Activated CD8-positive, alpha-beta memory T cell treated with anti-CD3 and anti-CD28 coated beads for 36 hours (primary cell): ENCODE measurements around the gene SPATA1. TPM values are rescaled to one million over a fixed set of nuclear protein-coding genes. Genes with fewer than 3 reads are reported as not detected.
"Not testable (repeated sequence)": the region's sequence is repeated elsewhere in the genome, so short reads cannot be mapped to it uniquely, and the experiment has no call there.

Experiments
- CTCF ChIA-PET: fragments of 350-600 bp; sonication (Branson Sonifier 250); formaldehyde crosslinking; loops from one replicate; lab custom pipeline; 2021; ENCODE audit warnings: antibody characterized with exemption; lab: Charles Lee
- POLR2A ChIA-PET: fragments of 350-600 bp; sonication (Branson Sonifier 250); formaldehyde crosslinking; loops from one replicate; lab custom pipeline; 2021; ENCODE audit warnings: antibody characterized with exemption; lab: Charles Lee
- total RNA-seq, 2 experiments: library from RNA; stranded (reverse); gene quantifications; one replicate each; pipeline ENCODE4 v1.2.3, GENCODE V29; 2021

Gene SPATA1
- total RNA-seq, 2 experiments from 2014 or later, result 0.71 to 0.95 TPM

GRCh38 chr1:84573967-84574842 is 68.0 kb downstream of the SPATA1 start, which contains the start of gene CTBS:
Gene CTBS (minus strand): TSS chr1:84574440. CDS start chr1:84574415, 25 bp downstream.
- ChIA-PET POLR2A (interaction anchor here (0.6 to 2.9 kb wide), 11 partner anchors 13 to 430 kb away, joined by 3 to 39 read pairs (median 4); partner anchors contain the start of genes GNG5, PRKACB, RPF1 and SPATA1), CTCF (interaction anchor here (1.2 to 2.4 kb wide), 4 partner anchors 46 to 151 kb away, joined by 4 to 11 read pairs (median 5); partner anchors contain the start of genes GNG5 and SPATA1)

GRCh38 chr1:84574936-84575335 is 68.8 kb downstream of the SPATA1 start:
- CTCF ChIA-PET, result interaction anchor here (2.0 kb wide), 1 partner anchor 69 kb away, joined by 6 read pairs; the partner anchor contains the start of genes GNG5 and SPATA1
- POLR2A ChIA-PET, result interaction anchor here (1.5 to 2.9 kb wide), 2 partner anchors 45 to 63 kb away, joined by 3 to 25 read pairs; no protein-coding TSS in a partner anchor

DNA sequence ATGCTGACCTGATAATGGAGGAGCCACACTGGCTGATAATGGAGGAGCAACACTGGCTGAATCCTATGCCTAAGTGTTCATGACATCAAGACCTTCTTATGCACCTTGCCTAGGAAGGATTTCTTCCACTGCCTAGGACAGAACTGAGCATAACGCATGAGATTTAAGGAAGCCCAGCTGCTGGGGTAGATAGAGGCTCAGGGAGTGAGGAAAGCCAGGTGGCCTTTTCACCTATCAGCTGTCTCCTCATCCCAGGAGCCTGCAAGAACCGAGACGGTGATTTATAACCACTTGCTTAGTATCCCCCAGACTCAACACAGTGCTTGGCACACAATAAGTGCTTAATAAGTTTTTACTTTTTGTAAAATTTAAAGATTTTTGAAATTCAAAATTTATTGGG is 75.5 kb downstream of the SPATA1 start:
- ChIA-PET CTCF (no interaction called here), POLR2A (no interaction called here)

DNA sequence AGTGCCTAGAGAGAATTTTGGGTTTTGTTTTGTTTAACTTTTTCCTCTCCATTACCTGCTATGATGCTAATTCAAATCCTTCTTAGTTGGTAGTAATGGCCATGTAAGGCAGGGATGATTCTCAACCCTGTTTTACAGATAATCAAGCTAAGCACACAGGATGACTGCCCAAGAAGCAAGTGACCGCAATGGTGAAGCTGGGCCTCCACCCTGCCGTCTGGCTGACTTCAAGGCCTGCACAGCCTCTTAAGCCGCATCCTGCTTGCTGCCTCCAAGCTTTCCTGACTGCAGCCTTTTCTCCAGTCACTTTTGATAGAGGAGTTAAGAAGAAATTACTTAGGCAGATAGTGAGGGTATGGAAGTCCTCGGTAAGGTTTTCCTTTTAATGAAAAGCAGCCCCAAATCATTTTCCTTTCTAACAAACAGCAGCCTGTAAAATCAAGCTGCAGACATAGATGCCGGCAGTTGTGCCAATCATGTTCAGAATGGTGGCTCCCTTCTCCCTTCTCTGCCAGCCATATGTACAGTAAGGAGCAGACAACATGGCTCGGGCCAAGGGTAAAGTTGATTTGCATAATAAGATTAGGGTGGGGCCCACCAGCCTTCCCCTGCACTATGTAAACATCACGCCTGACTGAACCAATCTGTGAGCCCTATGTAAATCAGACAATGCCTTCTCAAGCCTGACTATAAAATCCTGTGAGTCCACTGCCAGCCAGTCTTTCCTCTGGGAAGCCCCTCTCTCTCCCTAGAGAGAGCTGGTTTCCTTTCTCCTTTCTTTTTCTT is 76.8 kb downstream of the SPATA1 start:
- POLR2A ChIA-PET, result no interaction called here
- CTCF ChIA-PET, result no interaction called here

GRCh38 chr1:84583648-84584047 is 77.5 kb downstream of the SPATA1 start:
- ChIA-PET POLR2A (no interaction called here), CTCF (no interaction called here)

DNA sequence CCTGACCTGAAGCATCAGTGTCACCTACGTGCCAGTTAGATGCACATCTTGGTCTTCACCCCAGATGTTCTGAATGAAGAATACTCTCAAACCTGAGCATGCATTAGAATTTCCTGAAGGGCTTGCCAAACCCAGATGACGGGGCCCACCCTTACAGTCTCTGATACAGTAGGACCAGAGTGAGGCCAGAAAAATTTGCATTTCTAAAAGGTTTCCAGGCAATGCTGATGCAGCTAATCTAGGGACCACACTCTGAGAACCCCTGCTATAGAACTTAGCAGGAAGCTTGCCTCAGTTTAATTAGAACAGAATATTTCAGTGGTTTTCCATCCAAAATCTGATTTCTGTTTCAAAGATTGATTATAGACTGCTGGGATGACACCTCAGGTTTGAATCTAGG is 77.9 kb downstream of the SPATA1 start:
- POLR2A ChIA-PET, result no interaction called here
- CTCF ChIA-PET, result no interaction called here

DNA sequence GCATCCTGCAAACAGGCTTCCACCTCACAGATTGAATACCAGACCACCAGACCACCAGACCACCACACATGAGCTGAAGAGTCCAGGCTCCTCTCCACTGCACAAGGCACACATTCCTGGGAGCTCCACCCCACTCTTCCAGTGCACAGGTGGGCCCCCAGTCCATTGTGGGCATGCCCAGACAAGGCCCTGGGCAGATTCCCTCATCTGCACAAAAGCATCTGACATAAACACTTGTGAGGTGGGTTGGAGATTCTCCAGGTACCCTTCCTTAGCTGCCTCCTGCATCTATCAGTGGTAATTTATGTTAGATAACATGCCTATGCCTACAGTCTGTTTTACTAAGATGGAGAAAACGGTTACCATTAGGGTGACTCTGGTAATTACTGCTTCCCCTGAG is 79.6 kb downstream of the SPATA1 start:
- CTCF ChIA-PET, result no interaction called here
- POLR2A ChIA-PET, result interaction anchor here (0.6 kb wide), 1 partner anchor 150 kb away, joined by 4 read pairs; no protein-coding TSS in a partner anchor

DNA sequence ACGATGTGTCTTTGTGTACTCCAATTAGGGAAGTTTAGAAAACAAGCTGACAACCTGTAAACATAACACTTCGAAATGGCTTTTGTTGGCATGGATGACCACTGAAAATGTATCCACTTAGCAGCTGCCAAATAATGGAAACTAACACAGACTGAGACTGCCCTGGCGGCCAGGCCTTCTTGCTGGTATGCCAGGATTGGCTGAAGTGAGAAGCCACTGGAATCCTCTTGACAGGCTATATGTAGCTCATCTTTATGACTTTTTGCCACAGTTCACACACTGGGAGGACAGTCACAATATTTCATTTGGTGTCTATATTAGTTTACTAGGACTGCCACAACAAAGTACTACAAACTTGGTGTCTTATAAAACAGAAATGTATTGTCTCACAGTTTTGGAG is 80.9 kb downstream of the SPATA1 start:
- CTCF ChIA-PET, result no interaction called here
- POLR2A ChIA-PET, result no interaction called here

- POLR2A ChIA-PET, CTCF ChIA-PET: not testable (repeated sequence)
These were observed 88.8 kb downstream of the SPATA1 start for GRCh38 chr1:84594959-84595358.

- ChIA-PET POLR2A (no interaction called here), CTCF (no interaction called here)
These were observed 90.8 kb downstream of the SPATA1 start for GRCh38 chr1:84597011-84597410.

DNA sequence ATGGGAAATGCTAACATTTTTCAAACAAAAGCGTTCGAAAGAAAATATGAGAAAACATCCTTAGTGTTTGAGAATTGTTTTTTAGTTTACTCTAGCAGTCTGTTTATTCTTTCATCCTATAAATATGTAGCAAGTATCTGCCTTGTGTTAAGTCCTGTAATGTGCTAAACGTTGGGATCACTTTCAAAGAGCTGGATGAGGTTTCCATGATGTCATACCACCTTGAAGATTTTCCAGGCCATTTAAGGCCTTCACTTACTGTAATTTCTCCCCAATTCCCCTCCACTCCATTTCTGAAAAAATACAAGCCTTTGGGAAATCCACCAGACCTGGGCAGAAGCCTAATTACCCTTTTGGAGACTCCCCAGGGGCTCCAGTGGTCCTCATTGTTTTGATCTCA is 92.2 kb downstream of the SPATA1 start:
- ChIA-PET POLR2A (no interaction called here), CTCF (interaction anchor here (1.0 kb wide), 1 partner anchor 22 kb away, joined by 3 read pairs; no protein-coding TSS in a partner anchor)

DNA sequence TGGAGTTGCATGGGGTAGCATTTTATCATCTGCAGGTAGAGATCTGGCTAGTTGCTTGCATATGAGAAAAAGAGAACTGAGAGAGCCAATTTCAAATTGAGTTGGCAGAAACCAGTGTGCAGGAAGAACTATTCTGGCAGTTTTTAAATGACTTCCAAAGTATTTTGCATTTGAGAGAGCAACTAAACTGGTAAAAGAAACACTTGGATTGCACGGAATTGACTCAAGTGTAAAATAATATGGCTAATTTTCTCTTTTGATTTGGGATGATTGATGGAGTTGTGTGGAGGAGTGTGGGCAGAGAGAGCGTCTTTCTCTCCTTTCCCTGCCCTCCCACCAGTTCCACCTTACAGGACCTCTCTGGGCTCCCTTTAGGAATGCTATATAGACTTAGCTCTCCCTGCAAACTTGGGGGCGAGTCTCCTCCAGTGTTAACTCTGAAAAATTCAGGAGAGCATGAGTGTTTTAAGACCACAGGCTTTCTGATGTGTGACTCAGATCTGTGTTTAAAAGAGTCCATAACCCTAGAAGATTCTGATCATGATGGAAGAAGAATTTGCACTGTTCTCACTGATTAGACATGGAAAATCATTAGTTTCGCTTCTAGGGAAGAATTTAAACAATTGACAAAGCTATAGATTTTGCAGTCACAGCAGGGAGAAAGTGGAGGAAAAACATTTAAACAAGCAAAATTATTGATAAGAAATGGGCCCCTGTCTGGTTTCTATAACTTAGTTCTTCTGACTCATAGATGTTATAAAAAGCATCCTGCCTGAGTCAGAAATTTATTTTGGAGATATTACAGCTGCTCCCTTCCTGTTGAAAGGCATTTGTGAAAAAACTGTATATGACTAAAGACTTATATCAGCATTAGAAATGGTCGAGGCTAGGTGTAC is 92.9 kb downstream of the SPATA1 start:
- CTCF ChIA-PET, result interaction anchor here (1.0 kb wide), 1 partner anchor 21 kb away, joined by 3 read pairs; no protein-coding TSS in a partner anchor
- POLR2A ChIA-PET, result interaction anchor here (1.2 kb wide), 1 partner anchor 25 kb away, joined by 4 read pairs; the partner anchor contains the start of gene CTBS

GRCh38 chr1:84600796-84601195 is 94.6 kb downstream of the SPATA1 start:
- ChIA-PET POLR2A (interaction anchor here (0.6 kb wide), 1 partner anchor 87 kb away, joined by 3 read pairs; no protein-coding TSS in a partner anchor), CTCF (no interaction called here)

DNA sequence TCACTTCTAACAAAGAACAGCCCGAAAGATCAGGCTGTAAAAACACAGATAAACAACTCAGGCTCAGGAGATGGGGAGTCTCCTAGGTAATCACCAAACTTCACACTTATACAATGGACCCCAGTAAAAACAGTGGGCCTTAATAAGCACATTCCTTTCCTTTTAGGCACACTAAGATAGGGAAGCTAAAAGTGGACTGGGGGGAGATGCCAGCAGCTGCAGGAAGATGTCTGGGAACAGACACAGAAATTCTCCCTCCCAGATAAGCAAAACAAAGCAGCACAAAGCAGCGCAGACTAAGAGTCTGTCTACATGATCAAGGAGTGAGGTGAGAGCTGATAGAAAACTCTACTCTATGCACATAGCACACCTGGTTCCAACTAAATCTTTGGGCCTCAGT is 97.0 kb downstream of the SPATA1 start:
- ChIA-PET POLR2A (no interaction called here), CTCF (interaction anchor here (1.3 kb wide), 1 partner anchor 11 kb away, joined by 3 read pairs; no protein-coding TSS in a partner anchor)

- ChIA-PET POLR2A (no interaction called here), CTCF (interaction anchor here (1.3 to 1.5 kb wide), 2 partner anchors 12 to 16 kb away, joined by 3 to 4 read pairs; no protein-coding TSS in a partner anchor)
These were observed 98.0 kb downstream of the SPATA1 start for GRCh38 chr1:84603941-84604830.

DNA sequence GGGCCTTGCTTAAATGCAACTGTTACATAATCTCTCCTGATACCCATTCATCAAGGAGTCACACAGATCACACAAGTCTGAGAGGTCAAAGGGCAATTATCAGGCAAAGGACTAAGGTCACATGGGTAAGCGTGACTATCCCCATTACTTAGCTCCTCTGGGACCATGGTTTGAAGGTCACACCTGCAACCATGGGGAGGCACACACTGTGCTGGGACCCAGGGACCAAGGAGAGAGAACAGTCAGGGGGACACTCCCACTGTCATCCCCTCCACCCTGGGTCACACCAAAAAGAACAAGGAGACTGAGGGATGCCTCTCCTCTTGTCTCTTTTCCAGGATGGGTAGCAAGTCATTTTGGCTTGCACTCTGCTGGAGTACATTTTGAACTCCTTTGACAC is 99.0 kb downstream of the SPATA1 start:
- POLR2A ChIA-PET, result no interaction called here
- CTCF ChIA-PET, result interaction anchor here (1.5 kb wide), 1 partner anchor 15 kb away, joined by 4 read pairs; no protein-coding TSS in a partner anchor

DNA sequence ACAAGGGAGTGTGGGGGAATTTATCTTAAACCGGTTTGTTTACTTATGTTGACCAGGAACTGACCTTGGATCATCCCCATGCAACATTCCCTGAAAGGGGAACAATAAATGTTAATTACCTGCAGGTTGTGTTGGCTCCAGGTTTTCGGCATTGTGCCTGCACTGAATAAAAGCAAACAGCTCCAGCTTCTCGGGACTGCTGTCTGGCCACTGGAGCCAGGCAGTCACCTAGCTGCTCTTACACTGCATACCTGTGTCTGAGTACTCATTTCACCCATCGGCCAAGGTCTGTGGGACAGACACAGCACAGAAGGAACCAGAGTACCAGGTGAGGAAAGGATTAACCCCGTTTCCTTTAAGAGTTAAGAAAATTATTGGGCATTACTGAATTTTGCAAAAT is 100.8 kb downstream of the SPATA1 start:
- POLR2A ChIA-PET, result no interaction called here
- CTCF ChIA-PET, result no interaction called here
